GM18526 (cell line): ENCODE results near the gene KAT7.
A peak's percentile ranks its signal among the peaks of the same experiment; 100 is the strongest.

Experiments
- POLR2A ChIP-seq: IDR thresholded peaks from 3 replicates; pipeline ENCODE4 v1.6.1; 2011; ENCODE audit not compliant: insufficient read length; ENCODE audit errors: extremely low read depth

KAT7 gene

GRCh38 chr17:49756323-49757150, 31.9 kb upstream of the KAT7 start:
- TF ChIP-seq POLR2A, result no peak

DNA sequence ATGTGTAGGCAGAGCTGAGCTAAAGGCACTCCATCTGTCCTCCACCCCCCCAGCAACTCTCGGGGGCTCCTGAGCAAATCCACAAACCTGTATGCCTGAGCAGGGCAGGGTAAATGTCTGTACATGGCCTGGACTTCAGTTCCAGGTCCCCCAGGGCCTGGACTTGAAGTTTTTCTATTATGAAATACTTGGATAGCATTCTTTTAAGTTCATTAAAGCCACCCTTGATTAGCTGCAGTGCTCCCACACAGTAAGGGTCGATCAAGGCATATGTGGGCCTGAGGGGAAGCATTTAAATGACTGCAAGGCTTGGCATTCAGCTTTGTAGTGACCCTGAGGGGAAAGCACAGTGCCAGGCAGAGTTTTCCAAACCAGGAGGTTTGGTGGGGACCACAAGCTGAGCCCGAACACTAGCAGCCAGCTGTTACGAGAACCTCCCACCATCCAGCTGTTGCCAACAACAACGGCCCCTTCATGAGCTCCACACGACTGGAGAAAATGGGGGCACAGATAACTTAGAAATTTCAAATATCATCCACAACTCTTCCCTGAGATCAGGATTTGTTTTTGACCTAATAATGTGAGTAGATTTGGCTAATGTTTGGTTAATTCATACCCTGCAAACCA, 31.2 kb upstream of the KAT7 start:
- no peak for TF ChIP-seq POLR2A

DNA sequence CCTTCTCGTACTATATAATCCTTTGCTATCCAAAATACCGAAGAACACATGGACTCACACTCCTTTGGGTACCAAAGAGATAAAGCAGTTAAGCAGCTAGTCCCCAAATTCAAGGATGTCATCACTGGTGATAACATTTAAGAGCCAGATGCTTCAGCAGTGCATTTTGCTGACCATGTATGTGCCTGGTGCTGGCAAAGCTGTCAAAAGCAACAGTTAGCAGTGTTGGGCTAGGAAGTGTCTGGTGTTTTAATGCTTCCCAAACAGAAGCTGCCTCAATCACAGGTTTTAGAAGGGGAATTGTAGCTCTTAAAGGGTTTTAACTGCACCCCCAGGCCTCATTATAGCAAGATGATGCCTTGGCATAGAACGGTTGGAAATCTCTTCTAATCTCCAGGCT, 29.3 kb upstream of the KAT7 start:
- TF ChIP-seq POLR2A, result no peak

DNA sequence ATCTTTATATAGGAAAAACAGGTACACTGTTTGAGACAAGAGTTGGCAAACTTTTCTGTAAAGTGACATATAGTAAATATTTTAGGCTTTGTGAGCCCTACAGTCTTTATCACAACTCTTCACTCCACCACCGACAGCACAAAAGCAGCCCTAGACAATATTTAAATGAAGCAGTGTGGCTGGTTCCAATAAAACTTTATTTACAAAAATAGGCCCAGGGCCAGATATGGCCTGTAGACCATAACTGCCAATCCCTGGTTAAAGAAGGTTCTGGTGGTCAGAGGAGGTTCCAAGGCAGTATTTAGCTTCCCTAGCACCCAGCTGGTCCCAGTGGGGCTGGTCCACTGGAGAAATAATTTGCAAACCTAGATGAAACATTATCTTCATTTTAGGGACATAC, 28.2 kb upstream of the KAT7 start:
- TF ChIP-seq POLR2A, result no peak

GRCh38 chr17:49760932-49761558, 27.4 kb upstream of the KAT7 start:
- TF ChIP-seq POLR2A, result no peak

GRCh38 chr17:49762151-49762941, 26.1 kb upstream of the KAT7 start:
- no peak for TF ChIP-seq POLR2A

- peak; percentile 98 for TF ChIP-seq POLR2A
Observed at GRCh38 chr17:49763735-49764558, 24.5 kb upstream of the KAT7 start, which contains the start of gene FAM117A. FAM117A (minus strand) TSS chr17:49764131; CDS start chr17:49764087, 44 bp downstream.

DNA sequence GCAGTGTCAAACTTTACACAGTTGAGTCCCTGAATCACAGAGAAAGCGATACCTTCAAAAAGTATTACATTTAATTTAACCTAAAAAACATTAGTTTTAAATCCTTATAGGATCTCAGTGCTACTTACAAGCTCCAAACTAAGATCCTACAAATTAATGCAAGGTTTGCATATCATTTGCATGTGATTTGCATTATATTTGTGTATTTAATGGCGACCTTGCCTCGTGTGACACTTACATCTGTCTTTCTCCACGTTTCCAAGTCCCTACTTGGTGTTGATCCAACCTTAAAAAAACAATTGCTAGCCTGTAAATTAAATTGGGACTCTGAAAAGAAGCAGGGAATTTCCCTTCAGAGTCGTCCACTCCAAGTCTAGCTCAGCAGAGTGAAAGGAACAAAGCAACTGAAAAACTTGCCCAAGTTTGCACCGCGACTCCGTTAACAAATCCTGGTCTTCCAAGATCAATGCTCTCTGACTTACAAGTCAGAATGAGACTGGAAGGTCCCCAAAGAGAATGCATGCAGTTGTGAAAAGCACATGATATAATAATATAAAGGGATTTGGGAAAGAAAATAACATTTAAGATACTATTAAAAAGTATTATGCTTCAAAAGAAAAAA, 23.8 kb upstream of the KAT7 start:
- no peak for TF ChIP-seq POLR2A

DNA sequence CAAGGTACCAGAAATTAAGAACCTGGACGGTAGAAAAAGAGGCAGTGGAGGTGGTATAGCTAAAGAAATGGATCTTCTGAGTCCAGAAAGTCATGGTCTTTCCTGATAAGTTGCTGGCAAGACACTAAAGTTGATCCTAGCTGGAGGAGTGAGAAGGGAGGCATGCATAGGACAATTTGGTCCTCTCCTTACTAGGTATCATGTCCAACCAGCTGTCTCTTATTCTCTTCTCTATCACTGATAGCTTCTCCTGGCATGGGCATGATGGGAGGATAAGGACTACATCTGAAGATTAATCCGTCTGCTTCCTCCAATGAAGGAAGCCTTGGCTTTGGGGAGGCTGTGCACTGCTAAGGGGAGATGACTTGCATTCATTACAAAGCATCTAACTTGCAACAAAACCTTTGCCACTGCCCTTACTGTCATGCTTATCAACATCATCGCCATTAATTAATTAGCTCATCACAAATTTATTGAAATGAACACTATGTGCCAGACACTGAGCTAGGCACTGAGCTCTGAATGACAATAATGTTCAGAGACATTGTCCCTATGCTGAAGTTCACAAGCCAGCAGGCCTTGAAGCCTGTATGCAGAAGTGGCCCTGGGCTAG, 21.5 kb upstream of the KAT7 start:
- TF ChIP-seq POLR2A, result no peak

- TF ChIP-seq POLR2A, result no peak
Observed at GRCh38 chr17:49775546-49776260, 12.8 kb upstream of the KAT7 start.

GRCh38 chr17:49776551-49777300, 11.8 kb upstream of the KAT7 start:
- TF ChIP-seq POLR2A, result no peak

DNA sequence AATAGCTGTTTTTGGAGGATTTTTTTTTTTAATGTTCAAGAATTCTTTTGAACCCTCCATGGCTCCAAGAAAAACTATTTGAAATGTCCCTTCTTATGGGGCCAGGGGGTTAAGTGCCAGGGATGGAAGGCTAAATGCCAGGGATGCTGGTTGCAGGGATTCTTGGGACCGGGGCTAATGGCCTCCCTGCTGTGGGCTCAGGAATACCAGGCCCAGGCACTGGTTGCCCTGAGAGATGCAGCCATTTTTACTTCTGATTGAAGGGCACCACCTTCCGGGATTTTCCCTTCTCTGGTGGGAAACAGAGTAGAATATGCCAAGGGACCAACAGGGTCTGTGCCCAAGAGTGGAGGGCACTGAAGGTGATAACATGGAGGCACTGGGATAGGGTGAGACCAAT, 10.9 kb upstream of the KAT7 start:
- TF ChIP-seq POLR2A, result no peak
